Subcutaneous adipose tissue (tissue), 4 donors: Measurements from ENCODE around the gene KCNIP4. TPM values are rescaled to one million over a fixed set of nuclear protein-coding genes. Genes with fewer than 3 reads are reported as not detected.

ENCODE experiments used
- total RNA-seq, 4 donors: library from RNA; depleted of rRNA; stranded (reverse); fragments of >200 nt; gene quantifications; one replicate each; pipeline ENCODE4 v1.1.0, GENCODE V29; 2016
- TF ChIP-seq, protein P1 (sequence below): fragments of 450-650 bp; IDR thresholded peaks from one replicate; pipeline ENCODE4 v1.5.1; 2016; ENCODE audit warnings: low read depth, mild to moderate bottlenecking, control low read depth, antibody characterized with exemption, moderate library complexity

Gene KCNIP4
- total RNA-seq, 4 donors from 2014 or later: 0.34 TPM; not detected in 3

DNA sequence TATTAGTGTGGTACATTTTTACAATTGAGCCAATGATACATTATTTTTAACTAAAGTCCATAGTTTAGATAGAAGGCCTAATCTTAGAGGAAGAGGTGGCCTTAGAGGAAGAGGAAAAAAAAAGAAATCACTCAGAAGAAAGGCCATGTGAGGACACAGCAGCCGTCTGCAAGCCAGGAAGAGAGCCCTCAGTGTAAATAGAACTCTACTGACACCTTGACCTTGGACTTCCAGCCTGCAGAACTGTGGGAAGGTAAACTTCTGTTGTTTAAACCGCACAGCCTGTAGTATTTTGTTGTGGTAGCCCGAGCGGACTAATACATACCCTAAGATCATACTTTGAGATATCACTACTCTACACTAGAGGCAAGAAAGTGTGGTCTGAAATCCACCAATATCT, 5.1 kb upstream of the KCNIP4 start:
- TF ChIP-seq, protein P1, sequence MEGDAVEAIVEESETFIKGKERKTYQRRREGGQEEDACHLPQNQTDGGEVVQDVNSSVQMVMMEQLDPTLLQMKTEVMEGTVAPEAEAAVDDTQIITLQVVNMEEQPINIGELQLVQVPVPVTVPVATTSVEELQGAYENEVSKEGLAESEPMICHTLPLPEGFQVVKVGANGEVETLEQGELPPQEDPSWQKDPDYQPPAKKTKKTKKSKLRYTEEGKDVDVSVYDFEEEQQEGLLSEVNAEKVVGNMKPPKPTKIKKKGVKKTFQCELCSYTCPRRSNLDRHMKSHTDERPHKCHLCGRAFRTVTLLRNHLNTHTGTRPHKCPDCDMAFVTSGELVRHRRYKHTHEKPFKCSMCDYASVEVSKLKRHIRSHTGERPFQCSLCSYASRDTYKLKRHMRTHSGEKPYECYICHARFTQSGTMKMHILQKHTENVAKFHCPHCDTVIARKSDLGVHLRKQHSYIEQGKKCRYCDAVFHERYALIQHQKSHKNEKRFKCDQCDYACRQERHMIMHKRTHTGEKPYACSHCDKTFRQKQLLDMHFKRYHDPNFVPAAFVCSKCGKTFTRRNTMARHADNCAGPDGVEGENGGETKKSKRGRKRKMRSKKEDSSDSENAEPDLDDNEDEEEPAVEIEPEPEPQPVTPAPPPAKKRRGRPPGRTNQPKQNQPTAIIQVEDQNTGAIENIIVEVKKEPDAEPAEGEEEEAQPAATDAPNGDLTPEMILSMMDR: no peak

DNA sequence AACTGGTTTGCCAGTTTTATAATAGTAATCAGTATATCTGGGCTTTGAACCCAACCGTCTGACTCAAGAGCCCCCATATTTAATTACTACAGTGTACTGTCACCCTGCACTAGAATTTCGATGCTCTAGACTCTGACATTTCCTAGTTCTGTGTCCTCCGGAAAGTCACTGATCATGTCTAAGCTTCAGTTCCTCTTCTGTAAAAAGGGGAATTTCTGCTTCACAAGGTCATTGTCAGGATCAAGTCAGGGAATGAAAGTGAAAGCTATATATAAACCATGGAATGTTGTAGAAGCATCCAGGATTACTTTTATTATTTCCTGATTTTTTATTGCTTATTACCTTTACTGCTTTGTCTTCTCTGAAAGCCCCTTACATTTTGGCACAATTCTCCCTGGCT, 4.0 kb upstream of the KCNIP4 start:
- TF ChIP-seq, protein P1: no peak

DNA sequence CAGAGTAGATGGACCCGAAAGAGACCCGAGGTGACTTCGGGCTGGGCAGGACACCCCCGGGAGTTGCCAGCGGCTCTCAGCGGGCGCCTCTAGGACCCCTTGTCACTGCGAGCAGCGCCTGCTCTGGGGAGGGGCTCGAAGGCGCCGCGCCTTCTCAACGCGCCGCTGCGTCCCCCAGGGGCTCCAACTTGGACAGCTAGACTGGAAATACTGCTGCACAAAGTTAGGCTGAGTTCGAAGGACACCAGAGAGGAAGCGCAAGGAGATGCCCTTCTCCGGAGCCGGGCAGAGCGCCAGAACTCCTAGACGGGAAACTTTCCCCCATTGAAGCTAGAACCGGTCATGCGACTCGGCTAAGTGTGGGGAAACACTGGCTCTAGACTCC, 493 bp upstream of the KCNIP4 start:
- TF ChIP-seq, protein P1: no peak

DNA sequence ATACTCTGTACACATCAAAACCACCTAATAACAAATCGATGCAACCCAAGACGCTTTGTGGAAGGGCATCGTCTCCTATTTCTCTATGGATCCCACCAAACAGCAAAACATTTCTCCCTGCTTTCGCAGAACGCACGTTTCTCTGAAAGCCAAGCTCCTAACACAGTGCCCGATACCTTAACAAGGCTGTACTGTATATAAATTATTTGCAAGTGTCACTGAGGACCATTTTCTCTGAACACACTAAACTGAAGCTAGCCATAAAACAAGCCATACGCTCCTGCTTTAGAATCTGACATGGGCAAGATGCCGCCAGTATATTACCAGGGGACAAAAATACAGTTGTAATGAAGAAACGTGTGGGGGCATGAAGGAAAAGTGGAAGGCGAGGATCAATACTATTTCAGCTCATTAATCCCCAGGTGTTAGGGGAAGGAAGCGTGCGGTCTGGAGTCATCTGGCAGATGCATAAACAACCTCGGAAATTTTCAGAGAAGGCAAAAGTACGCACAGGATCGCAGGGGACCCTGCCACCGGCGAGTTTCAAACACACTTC, 703 bp downstream of the KCNIP4 start:
- TF ChIP-seq, protein P1: no peak

DNA sequence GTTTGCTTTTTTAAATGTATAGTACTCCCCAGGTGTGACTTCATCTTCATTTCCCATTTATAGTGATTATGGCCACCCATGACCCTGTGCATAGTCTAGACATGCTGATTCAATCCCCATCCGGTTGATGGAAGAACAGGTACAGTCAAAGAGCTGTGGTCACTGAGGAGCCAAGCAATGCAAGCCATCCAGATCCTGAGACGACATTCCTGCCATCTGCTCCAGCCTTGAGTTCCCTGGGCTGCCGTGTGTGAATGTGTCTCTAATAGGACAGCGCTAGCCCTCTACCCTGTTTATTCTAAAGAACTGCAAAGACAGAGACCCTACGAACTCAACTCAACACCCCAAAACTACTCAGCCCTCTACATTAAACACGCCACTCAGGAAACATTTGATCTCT, 1.7 kb downstream of the KCNIP4 start:
- TF ChIP-seq, protein P1: no peak

DNA sequence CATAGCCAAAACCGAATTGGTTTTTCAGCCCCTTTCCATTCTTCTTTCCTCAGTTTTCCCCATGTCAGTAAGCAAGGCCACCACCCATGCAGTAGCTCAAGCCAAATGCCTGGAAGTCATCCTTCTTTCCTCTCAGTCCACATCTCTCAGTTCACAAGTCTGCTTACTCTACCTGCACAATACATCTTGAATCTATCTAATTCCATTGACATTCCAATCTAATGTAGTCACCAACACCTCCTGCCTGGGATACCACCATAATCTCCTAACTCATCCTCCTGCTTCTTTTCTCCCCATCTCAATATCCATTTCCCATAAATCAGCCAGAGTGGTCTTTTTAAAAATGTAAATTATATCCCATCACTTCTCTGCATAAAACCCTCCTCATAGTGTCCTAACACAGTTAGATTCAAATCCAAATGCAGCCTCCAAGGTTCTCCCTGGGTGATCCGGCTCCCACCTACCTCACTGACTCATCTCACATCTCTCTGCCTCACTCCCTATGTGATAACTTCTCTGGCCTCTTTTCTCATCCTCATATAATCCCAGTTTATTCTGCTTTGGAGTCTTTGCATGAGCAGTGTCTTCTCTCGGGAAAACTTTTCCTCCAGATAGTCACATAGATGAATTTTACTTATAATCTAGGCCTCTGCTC, 26.9 kb downstream of the KCNIP4 start:
- TF ChIP-seq, protein P1: no peak

DNA sequence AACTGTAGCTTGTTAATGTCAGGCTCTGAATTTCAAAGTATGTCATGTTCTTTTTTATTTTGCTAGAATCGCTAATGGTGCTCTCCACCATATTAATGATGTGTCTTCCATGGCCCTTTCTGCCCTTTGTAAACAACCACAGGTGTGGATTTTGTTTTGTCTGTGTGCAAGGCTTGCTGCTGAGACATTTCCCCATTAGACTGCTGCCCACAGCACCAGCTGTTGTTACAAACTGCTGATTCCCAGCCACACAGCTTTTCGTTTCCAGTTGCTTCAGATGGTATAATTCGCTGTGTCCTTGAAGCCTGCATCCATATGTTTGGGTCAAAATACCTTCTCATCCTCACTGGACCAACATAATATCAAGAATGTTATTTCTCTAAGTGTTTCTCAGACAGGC, 32.8 kb downstream of the KCNIP4 start:
- TF ChIP-seq, protein P1: no peak
